Effector CD8-positive, alpha-beta T cell (primary cell): Measurements from ENCODE around the gene FNDC4.
"Not testable (repeated sequence)": the region's sequence is repeated elsewhere in the genome, so short reads cannot be mapped to it uniquely, and the experiment has no call there.

ENCODE experiments used
- DNase-seq: peaks from one replicate; lab custom pipeline; 2025; lab: John Stamatoyannopoulos, UW
- total RNA-seq, 4 experiments: gene quantifications; one replicate each; lab custom pipeline; 2026; lab: John Stamatoyannopoulos, UW

FNDC4 gene
- total RNA-seq: 0 to 0.19 (median 0.04) reads per million in 4 experiments

DNA sequence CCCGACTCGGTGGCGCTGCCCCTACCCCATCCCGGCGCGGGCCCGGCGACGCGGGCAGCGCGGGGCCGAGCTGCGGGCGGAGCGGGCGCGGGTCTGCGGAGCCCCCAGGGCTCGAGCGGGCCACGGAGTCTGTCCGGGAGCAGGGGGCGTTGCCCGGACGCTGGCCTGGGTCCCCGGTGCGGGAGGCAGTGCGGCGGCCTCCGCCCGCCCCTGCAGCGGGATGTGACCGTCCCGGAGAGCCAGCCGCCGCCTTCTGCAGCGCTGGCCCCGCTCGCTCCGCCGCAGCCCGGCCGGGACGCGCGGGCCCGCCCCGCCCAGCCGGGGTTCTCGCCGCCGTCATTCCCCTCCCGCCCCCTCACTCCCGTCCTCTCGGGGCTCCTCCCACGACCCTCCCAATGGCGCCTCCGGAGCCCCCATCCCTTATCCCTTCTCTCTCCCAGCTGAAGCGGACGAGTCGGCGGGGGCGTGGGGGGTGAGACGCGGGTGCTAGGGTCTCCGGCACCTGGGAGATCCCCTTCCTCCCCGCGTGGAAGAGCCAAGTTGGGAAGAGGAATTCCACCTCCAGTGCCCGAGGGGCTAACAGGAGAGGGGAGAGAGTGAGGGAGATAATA, at the start of gene FNDC4:
FNDC4 (minus strand) TSS at position 257 of the 611 bp plus-strand sequence. CDS start 521 bp downstream, outside the sequence.
- DNase-seq: no peak

GRCh38 chr2:27544143-27544821, 49.3 kb upstream of the FNDC4 start:
- DNase-seq: no peak

GRCh38 chr2:27539649-27540048, 44.6 kb upstream of the FNDC4 start:
- DNase-seq: not testable (repeated sequence)

DNA sequence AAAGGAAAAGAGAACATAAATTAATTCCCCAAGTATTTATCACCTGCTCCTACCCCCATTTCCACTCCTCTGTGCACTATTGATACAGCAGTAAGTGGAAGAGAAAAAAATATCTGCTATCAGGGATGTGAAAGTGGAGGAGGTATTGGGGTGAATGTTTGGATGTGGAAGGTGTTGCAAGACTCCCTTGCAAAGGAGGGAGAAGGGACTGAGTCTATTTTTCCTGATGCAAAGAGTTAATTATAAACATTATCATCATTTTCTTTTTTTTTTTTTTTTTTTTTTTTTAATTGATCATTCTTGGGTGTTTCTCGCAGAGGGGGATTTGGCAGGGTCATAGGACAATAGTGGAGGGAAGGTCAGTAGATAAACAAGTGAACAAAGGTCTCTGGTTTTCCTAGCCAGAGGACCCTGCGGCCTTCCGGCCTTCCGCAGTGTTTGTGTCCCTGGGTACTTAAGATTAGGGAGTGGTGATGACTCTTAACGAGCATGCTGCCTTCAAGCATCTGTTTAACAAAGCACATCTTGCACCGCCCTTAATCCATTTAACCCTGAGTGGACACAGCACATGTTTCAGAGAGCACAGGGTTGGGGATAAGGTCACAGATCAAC, 43.9 kb upstream of the FNDC4 start:
- DNase-seq: not testable (repeated sequence)

GRCh38 chr2:27537287-27537686, 42.3 kb upstream of the FNDC4 start:
- no peak for DNase-seq

DNA sequence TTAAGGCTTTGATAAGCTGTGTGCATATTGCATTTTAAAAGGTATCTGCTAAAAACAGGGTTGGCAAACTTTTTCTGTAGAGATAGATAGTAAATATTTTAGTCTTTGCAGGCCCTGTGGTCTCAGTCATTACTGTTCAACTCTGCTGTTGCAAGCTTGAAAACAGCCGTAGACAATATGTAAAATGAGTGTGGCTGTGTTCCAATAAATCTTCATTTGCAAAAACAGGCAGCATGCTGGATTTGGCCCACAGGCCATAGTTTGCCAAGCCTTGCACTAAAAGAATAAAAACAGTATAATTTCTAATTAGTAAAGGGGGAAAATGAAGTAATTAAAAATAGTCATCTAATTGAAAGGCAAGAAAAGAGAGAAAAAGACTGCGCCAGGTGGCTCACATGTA, 37.0 kb upstream of the FNDC4 start:
- no peak for DNase-seq

DNA sequence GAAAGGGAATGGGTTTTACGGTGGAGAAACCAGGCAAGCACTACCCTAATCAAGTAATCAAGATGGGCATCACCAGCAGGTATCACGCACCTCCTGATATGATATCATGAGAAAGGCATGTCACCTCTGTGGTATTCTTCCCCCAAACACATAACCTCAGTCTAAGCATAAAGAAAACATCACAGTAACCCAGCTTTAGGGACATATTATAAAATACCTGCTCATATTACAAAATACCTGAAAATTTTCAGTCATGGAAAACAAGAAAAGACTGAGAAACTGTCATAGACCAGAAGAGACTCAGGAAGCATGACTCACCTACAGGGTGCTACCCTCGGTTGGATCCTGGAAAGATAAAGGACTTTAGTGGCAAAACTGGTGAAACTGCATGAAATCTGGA, 32.2 kb upstream of the FNDC4 start:
- DNase-seq: no peak

GRCh38 chr2:27522400-27522945, 27.5 kb upstream of the FNDC4 start:
- no peak for DNase-seq

DNA sequence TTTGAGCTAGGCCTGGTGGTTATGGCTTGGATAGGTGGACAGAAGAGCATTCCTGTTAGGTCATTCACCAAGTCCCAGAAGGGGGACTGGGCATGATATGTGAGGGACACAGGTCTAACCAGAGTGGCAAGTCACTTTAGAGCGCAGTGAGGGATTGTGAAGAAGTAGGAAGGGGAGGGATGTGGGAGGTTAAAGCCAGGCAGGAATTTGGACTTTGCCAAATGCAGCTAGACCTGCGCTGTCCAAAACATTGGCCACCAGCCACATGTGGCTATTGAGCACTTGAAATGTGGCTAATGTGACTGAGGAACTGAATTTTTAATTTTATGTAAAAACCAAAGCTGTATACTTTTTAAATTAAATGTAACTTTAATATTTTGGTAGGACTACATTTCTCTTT, 25.3 kb upstream of the FNDC4 start:
- no peak for DNase-seq

- no peak for DNase-seq
Observed at GRCh38 chr2:27518782-27519113, 23.7 kb upstream of the FNDC4 start.

DNA sequence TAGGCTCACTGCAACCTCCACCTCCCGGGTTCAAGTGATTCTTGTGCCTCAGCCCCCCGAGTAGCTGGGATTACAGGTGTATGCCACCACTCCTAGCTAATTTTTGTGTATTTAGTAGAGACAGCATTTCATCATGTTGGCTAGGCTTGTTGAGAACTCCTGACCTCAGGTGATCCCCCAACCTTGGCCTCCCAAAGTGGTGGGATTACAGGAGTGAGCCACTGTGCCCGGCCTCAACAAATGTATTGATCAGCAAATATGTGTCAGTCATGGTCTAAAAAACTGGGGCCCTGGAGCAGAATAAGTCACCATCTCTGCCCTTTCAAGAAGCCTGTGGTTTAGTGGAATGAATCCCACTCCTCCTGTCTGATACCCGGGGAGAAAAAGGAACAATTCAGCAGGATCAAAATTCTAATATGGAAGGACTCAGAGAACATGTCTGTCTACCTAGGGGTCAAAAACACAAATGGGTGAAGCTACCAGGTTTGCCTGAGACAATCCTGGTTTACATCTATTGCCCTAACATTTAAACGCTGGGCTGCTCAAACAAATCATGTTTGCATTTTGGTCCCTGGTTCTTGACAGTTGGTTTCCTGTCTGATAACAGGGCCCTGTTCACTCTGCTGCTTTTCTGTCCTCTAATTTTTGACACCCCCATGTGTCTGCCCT, 23.2 kb upstream of the FNDC4 start:
- no peak for DNase-seq

DNA sequence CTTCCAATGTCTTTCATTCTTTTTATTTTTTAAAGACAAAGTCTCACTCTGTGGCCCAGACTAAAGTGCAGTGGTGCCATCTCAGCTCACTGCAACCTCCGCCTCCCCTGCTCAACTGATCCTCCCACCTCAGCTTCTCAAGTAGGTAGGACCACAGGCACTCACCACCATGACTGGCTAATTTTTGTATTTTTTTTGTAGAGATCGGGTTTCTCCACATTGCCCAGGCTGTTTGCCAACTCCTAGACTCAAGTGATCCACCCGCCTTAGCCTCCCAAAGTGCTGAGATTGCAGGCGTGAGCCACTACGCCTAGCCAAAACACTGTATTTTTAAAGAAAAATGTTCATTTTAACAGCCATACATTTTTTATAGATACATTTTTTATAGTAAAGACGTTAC, 14.3 kb upstream of the FNDC4 start:
- no peak for DNase-seq

GRCh38 chr2:27507293-27507692, 12.3 kb upstream of the FNDC4 start:
- no peak for DNase-seq

- DNase-seq: no peak
Observed at GRCh38 chr2:27506587-27506986, 11.6 kb upstream of the FNDC4 start.

DNA sequence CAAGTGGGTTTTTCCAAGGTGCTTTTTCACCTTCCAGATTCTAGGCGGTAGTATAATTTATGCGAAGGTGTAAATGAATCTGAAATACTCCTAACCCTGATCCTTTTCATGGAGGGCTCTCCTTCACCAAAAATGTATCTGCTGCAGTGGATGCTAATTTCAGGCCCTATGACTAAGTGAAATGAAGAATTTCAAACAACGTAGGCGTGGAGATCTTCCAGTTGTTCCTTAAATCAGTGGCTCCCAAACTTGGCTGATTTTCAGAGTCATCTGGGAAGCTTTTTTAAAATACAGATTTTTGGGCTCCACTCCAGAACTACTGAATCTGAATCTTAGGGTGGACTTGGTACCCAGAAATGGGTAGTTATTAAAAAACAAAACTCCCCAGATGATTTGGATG, 7.1 kb upstream of the FNDC4 start:
- no peak for DNase-seq

DNA sequence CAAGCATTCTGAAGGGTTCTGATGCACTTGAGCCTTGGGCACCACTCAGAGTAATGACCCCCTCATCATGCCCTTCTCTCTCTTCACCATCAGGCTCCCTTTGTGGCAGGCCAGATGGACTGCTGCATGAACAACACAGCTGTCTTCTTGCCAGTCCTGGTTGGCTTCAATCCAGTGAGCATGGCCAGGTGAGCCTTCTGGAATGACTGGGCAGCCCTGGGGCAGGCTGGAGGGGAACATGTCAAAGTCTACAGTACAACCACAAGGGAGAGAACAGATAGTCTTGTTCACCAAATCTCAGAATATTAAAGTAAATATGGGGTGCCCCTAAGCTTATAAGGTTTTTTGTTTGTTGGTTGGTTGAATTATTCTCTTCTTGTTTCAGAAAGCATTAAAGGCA, 6.0 kb upstream of the FNDC4 start:
- no peak for DNase-seq

DNA sequence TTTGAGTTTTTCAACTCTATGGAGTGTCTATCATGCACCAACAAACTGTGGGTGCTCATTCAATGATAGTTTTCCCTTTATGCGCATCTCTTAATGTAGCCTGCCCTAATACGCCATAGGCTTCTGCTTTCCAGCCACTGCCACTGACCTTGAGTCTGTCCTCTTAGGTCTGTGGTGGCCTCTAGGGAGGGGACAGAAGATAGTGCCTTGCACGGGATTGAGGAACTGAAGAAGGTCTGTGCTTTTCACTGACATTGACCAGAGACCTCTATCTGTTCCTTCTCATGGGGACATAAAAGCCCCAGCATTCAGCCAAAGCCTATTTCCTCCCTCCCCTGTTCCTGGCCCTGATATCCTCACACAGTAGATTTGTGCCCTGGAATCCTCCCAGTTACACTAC, 4.0 kb upstream of the FNDC4 start:
- DNase-seq: no peak

- no peak for DNase-seq
Observed at GRCh38 chr2:27497288-27497627, 2.3 kb upstream of the FNDC4 start.

- no peak for DNase-seq
Observed at GRCh38 chr2:27496357-27497287, 1.6 kb upstream of the FNDC4 start, which contains the start of gene GCKR. Gene GCKR, plus strand, starts transcription at chr2:27496839. Its CDS starts 66 bp downstream, at chr2:27496905.

GRCh38 chr2:27495840-27496356, 898 bp upstream of the FNDC4 start:
- no peak for DNase-seq

- DNase-seq: no peak
Observed at GRCh38 chr2:27494284-27494943, 586 bp downstream of the FNDC4 start.
